ENCODE data around the gene NUAK2. TPM values are rescaled to one million over a fixed set of nuclear protein-coding genes. Genes with fewer than 3 reads are reported as not detected.

NUAK2 gene
- total and polyA plus RNA-seq, 2 donors from 2014 or later: 15.1 to 19.4 TPM

DNA sequence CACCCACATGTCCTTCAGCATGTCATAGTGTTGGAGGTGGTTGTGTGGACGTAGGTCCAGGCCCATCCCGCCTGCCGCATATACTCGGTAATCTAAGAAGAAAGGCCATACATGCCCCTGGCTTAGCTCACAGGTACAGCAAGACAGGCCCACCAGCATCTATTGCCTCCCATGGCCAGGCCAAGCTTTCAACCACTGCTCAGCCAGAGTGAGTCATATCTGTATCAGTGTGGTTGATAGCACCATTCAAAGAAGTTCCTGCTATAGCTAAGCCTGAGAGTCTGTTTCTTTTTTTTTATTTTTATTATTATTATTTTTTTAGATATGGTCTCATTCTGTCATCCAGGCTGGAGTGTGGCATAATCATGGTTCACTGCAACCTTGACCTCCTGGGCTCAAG is 18.2 kb upstream of the NUAK2 start:
- DNase-seq (peak in 1 of 5 donors; percentile 37), FAIRE-seq (no peak)
- intact Hi-C loops (cut with DNase I): no loop called here

DNA sequence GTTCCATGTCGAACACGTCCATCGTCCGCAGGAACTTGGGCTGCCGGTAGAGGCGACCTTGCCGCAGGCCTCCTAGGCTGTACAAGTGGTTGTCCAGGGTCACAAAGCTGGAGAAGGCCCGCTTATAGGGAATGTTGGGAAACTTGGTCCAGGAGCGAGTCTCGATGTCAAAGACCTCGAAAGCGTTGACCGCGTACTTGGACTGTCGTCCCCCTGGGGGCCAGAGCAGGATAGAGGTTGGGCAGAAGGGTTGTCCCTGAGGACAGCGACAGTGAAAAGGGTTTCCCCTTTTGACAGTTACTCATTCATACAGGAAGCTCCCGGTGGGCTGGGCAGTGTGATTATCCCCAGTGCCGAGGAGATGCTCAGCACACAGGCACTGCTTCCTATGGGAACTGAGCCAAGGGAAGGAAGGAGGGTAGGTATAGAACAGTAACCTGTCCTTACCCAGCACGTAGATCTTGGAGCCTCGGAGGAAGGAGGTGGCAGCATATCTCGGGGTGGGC is 17.7 kb upstream of the NUAK2 start:
- H3K9ac ChIP-seq (ENCODE audit: low read length in 3 of 3): no peak overlapping the region
- FAIRE-seq (no peak), DNase-seq (peak in 1 of 5 donors; percentile 38)
- no peaks in the 10 kb centered on the region for H3K36me3 ChIP-seq (ENCODE audit: control insufficient read depth in 2 of 3, insufficient read depth in 3 of 3, low read length in 3 of 3)
- TF ChIP-seq, protein P1, sequence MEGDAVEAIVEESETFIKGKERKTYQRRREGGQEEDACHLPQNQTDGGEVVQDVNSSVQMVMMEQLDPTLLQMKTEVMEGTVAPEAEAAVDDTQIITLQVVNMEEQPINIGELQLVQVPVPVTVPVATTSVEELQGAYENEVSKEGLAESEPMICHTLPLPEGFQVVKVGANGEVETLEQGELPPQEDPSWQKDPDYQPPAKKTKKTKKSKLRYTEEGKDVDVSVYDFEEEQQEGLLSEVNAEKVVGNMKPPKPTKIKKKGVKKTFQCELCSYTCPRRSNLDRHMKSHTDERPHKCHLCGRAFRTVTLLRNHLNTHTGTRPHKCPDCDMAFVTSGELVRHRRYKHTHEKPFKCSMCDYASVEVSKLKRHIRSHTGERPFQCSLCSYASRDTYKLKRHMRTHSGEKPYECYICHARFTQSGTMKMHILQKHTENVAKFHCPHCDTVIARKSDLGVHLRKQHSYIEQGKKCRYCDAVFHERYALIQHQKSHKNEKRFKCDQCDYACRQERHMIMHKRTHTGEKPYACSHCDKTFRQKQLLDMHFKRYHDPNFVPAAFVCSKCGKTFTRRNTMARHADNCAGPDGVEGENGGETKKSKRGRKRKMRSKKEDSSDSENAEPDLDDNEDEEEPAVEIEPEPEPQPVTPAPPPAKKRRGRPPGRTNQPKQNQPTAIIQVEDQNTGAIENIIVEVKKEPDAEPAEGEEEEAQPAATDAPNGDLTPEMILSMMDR (IDR thresholded peaks at IDR 0.05; ENCODE audit: borderline replicate concordance, extremely low read depth, insufficient read depth): no peak
- no peaks in the 10 kb centered on the region for H3K9me3 ChIP-seq (ENCODE audit: control insufficient read depth in 2 of 3, insufficient read depth in 1 of 3, low read length in 3 of 3)
- H3K4me1 ChIP-seq (ENCODE audit: control insufficient read depth in 2 of 3, insufficient read depth in 2 of 3, low read depth in 1 of 3, low read length in 3 of 3): peaks cover 0 to 6% (median 0%) of the 10 kb centered on the region in 3 donors
- intact Hi-C loops (cut with DNase I): no loop called here
- no peak overlapping the region for H3K27ac ChIP-seq (ENCODE audit: low read depth in 2 of 2, low read length in 2 of 2)
- H3K27me3 ChIP-seq (ENCODE audit: control insufficient read depth, insufficient read depth, low read length): no peaks in the 10 kb centered on the region
- no peak overlapping the region for H3K4me3 ChIP-seq (ENCODE audit: low read length in 3 of 3)

More for the DNA sequence above, 18.2 kb upstream of the NUAK2 start:
- Histone ChIP-seq H3K4me3 (ENCODE audit: low read length in 3 of 3) (no peak overlapping the region), H3K9me3 (ENCODE audit: control insufficient read depth in 2 of 3, insufficient read depth in 1 of 3, low read length in 3 of 3) (no peaks in the 10 kb centered on the region), H3K36me3 (ENCODE audit: control insufficient read depth in 2 of 3, insufficient read depth in 3 of 3, low read length in 3 of 3) (no peaks in the 10 kb centered on the region), H3K27ac (ENCODE audit: low read depth in 2 of 2, low read length in 2 of 2) (no peak overlapping the region), H3K27me3 (ENCODE audit: control insufficient read depth, insufficient read depth, low read length) (no peaks in the 10 kb centered on the region), H3K9ac (ENCODE audit: low read length in 3 of 3) (no peak overlapping the region), H3K4me1 (ENCODE audit: control insufficient read depth in 2 of 3, insufficient read depth in 2 of 3, low read depth in 1 of 3, low read length in 3 of 3) (peaks cover 0 to 7% (median 0%) of the 10 kb centered on the region in 3 donors)
- TF ChIP-seq, protein P1 (IDR thresholded peaks at IDR 0.05; ENCODE audit: borderline replicate concordance, extremely low read depth, insufficient read depth): no peak

DNA sequence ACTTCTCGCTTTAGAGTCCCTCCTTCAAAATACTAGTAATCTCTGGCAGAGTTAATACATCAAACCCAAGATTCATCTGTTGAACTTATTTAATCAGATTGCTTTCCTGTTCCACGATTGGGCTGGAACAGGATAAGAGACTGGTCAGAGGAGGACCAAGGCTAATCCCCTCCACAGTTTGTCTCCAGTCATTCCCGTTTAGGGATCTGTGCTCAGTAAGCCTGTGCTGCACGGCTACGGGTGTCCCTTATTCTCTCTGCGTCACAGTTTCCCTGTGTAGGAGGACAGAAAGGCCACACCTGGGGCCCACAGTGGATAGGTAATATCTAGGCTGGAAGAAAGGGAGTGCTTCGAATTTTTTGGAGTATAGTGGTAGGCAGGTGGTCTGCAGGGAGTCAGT is 16.5 kb upstream of the NUAK2 start:
- no peaks in the 10 kb centered on the region for H3K4me1 ChIP-seq (ENCODE audit: control insufficient read depth in 2 of 3, insufficient read depth in 2 of 3, low read depth in 1 of 3, low read length in 3 of 3)
- TF ChIP-seq, protein P1 (IDR thresholded peaks at IDR 0.05; ENCODE audit: borderline replicate concordance, extremely low read depth, insufficient read depth): no peak
- DNase-seq (no peak), FAIRE-seq (no peak)
- H3K27ac ChIP-seq (ENCODE audit: low read depth in 2 of 2, low read length in 2 of 2): no peak overlapping the region
- intact Hi-C loops (cut with DNase I): no loop called here
- no peaks in the 10 kb centered on the region for H3K9me3 ChIP-seq (ENCODE audit: control insufficient read depth in 2 of 3, insufficient read depth in 1 of 3, low read length in 3 of 3)
- H3K9ac ChIP-seq (ENCODE audit: low read length in 3 of 3): no peak overlapping the region
- no peaks in the 10 kb centered on the region for H3K27me3 ChIP-seq (ENCODE audit: control insufficient read depth, insufficient read depth, low read length)
- no peak overlapping the region for H3K4me3 ChIP-seq (ENCODE audit: low read length in 3 of 3)
- no peaks in the 10 kb centered on the region for H3K36me3 ChIP-seq (ENCODE audit: control insufficient read depth in 2 of 3, insufficient read depth in 3 of 3, low read length in 3 of 3)

DNA sequence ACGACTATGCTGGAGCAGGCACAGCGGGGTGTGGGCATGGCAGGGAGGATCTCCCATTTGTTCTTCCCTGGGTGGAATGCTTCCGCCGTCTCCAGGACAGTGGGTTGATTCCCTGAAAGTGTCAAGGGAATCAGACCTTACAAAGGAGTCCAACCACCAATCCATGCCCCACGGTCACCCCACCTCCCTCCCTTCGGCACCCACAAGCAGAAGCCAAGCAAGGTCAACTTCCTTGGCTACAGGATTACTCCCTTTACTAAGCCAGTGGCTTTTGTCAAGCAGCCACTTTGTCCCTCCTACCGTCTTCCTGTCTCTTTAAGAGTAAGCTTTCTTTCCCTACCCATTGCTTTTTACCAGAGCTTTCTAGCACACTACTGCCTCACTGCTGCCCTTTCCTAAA is 15.9 kb upstream of the NUAK2 start:
- TF ChIP-seq, protein P1 (IDR thresholded peaks at IDR 0.05; ENCODE audit: borderline replicate concordance, extremely low read depth, insufficient read depth): no peak
- H3K4me3 ChIP-seq (ENCODE audit: low read length in 3 of 3): no peak overlapping the region
- no peak overlapping the region for H3K9ac ChIP-seq (ENCODE audit: low read length in 3 of 3)
- H3K36me3 ChIP-seq (ENCODE audit: control insufficient read depth in 2 of 3, insufficient read depth in 3 of 3, low read length in 3 of 3): no peaks in the 10 kb centered on the region
- intact Hi-C loops (cut with DNase I): no loop called here
- no peak overlapping the region for H3K27ac ChIP-seq (ENCODE audit: low read depth in 2 of 2, low read length in 2 of 2)
- FAIRE-seq (no peak), DNase-seq (no peak)
- H3K4me1 ChIP-seq (ENCODE audit: control insufficient read depth in 2 of 3, insufficient read depth in 2 of 3, low read depth in 1 of 3, low read length in 3 of 3): peaks cover 0 to 2% (median 0%) of the 10 kb centered on the region in 3 donors
- H3K9me3 ChIP-seq (ENCODE audit: control insufficient read depth in 2 of 3, insufficient read depth in 1 of 3, low read length in 3 of 3): no peaks in the 10 kb centered on the region
- no peaks in the 10 kb centered on the region for H3K27me3 ChIP-seq (ENCODE audit: control insufficient read depth, insufficient read depth, low read length)
